Activated T-cell treated with anti-CD3 and anti-CD28 coated beads, Interleukin-2, amount 50 U/mL, for 48 hours (primary cell): ENCODE measurements around the gene BCL2.
"Not testable (repeated sequence)": the region's sequence is repeated elsewhere in the genome, so short reads cannot be mapped to it uniquely, and the experiment has no call there.

Source experiments
- DNase-seq, 2 experiments: peaks; one replicate each; pipeline ENCODE4 v3.0.0-alpha.2; 2020

The BCL2 gene

GRCh38 chr18:63198098-63198760 is 121.3 kb downstream of the BCL2 start:
- DNase-seq = no peak

DNA sequence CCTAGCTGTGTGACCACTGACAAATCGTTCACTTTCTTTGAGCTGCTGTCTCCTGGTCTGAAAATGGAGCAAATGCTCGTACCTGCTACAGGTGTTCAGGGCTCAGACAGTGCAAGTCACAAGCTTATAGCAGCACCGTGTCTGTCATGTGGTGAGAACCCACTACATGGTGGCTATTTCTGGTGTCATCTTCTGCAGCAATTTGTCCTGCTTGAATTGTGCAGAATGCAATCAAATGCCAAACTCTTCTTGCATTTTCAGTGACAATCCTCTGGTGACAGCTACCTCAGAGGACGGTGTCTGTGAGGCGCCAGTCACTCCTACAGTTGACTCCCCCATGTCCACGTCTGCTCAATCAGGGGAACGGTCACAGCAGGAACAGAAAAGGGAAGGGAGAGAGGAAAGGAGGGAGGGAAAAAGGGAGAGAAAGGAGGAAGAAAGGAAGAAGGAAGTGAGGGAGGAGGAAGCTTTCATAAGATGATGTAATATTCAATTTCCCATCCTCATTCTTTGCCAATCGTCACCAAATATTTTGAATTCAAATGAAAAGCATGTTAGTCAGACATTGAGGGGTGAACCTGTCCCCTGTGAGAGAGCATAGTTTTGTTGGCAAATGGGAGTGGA is 122.2 kb downstream of the BCL2 start:
- DNase-seq = no peak

- DNase-seq = no peak
Observed at GRCh38 chr18:63195326-63196159, 124.0 kb downstream of the BCL2 start.

- DNase-seq = no peak
Observed at GRCh38 chr18:63192885-63193349, 126.7 kb downstream of the BCL2 start.

- no peak for DNase-seq
Observed at GRCh38 chr18:63192126-63192884, 127.3 kb downstream of the BCL2 start.

- no peak for DNase-seq
Observed at GRCh38 chr18:63191413-63191812, 128.2 kb downstream of the BCL2 start.

DNA sequence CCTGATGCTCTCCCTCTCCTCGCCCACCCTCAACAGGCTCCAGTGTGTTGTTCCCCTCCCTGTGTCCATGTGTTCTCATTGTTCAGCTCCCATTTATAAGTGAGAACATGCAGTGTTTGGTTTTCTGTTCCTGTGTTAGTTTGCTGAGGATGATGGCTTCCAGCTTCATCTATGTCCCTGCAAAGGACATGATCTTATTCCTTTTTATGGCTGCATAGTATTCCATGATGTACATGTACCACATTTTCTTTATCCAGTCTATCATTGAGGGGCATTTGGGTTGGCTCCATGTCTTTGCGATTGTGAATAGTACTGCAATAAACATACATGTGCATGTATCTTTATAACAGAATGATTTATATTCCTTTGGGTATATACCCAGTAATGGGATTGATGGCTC is 128.7 kb downstream of the BCL2 start:
- DNase-seq = not testable (repeated sequence)

DNA sequence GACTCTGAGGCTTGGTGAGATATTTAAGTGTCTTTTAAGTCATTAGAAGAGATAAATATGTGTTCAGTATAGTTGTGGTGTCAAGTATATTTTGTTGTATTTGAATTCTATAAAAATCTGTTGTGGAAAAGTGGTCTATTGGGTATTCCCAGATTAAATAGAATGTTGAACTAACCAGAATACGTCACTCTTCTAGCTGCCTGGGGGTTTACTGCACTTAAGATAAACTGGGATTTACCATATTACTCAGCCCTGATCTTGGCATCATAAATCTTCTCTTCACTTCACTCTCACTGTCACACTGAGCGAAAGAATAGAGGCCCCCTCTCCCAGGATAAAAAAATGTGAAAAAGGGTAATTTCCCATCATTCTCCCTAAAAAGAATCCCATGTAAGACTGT is 129.8 kb downstream of the BCL2 start:
- DNase-seq = no peak

- no peak for DNase-seq
Observed at GRCh38 chr18:63189041-63189440, 130.5 kb downstream of the BCL2 start.

DNA sequence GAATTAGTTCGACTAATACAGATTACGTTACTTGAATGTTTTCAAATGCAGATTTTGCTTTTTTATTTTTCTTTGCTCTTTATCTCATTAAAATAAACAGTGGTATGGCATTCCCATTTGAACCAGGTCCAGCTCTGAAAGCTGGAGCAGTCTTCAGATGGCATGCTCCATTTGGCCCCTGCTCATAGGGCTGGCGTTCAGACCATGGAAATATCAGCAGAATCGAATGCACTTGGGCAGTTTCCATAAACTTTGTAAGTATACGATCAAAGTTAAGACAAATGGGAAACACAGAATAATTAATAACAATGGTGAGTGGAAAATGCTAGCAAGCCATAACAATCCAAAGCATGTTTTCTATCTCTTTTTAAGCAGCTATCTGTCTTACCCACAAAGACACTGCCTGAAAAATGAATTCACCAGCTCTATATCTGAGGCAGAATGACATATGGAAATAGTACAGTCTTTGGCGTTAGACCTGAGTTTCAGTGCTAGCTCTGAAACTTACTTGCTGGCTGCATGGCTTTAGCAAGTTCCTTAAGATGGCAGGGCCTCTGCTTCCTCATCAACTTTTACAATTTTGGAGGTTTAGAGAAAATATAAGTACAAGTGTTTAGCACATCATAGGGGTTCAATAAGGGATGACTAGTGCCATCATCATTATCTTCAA is 131.6 kb downstream of the BCL2 start:
- DNase-seq = no peak

DNA sequence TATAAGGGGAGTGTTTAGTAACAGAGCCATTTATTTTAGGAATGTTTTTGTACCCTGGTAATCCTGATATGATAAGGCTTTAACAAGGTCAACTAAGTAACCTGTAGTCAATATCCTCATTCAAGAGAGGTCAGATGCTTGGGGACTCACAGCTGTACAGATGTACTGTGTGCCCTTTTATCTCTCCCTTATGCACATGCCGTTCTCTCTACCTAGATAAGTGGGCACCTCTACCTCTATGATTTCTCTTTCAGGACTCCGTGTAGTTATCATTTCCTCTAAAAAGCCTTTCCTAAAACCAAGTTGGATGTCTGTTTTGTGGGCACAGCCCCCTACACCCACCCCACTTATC is 132.4 kb downstream of the BCL2 start:
- DNase-seq = no peak

GRCh38 chr18:63186520-63187222 is 132.9 kb downstream of the BCL2 start:
- no peak for DNase-seq

GRCh38 chr18:63185984-63186383 is 133.6 kb downstream of the BCL2 start:
- no peak for DNase-seq

GRCh38 chr18:63183952-63184770 is 135.4 kb downstream of the BCL2 start:
- no peak for DNase-seq

DNA sequence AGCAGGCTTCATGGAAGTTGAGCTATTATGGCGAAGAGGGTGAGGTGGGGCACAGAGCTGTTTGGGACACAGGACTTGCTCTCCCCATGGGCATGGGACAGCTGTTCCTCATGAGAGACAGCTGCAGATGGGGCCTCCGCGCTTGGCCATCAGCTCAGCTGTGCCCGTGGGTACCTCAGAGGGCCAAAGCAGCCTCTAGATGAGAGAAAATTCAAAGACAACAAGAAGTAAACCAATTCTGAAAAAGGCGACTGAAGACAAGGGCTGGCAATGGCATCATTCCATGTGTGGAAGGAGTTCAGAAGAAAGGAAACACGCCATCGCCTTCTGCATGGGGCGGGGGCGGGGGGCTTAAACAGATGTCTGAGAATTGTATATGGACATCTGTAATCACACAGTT is 136.2 kb downstream of the BCL2 start:
- no peak for DNase-seq

GRCh38 chr18:63182861-63183260 is 136.7 kb downstream of the BCL2 start:
- DNase-seq = no peak

DNA sequence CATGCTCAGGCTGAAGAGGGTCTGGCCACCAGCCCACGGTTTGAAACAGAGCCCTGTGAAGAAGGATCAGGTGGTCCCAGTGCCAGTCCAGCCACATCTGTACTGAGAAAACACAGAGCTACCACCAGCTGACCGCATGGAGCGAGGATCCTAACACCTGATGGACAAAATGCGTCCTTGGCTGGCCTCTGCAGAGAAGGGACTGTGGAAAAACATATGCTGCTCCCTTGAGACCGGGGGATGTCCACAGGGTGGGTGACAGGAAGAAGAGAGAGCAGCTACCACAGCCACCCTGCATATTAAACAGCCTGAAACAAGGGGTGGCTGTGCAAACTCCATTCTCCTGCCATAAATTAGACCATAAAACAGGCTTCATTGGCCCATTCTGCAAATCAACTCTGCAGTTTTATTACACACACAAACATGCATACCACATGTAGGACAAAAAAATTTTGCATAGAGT is 137.2 kb downstream of the BCL2 start:
- no peak for DNase-seq

DNA sequence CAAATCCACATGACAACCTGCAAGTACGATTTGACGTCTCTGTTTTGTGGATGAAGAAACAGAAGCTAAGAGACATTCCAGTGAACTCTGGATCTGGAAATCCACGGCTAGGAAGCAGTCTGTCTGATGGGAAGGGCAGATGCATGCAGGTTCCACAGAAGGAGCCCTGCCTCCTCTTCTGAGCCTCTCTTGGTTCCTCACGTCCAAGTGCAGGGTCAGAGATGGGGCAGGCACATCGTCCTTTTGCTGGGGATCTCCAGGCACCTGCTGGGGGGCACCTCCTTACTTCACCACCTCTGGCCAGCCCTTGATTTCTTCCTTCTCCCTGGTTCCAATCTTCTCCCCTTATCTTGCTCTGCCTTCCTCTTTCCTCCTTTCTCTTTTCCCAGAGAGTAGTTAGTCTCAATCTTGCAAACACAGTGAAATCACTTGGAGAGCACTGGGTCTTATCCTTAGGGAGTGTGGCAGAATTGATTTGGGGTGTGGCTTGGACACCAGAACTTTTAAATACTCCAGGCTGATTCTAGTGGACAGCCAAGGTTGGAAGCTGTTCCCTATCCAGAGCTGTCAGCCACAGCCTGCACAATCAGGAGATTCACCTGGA is 137.8 kb downstream of the BCL2 start:
- DNase-seq = no peak

DNA sequence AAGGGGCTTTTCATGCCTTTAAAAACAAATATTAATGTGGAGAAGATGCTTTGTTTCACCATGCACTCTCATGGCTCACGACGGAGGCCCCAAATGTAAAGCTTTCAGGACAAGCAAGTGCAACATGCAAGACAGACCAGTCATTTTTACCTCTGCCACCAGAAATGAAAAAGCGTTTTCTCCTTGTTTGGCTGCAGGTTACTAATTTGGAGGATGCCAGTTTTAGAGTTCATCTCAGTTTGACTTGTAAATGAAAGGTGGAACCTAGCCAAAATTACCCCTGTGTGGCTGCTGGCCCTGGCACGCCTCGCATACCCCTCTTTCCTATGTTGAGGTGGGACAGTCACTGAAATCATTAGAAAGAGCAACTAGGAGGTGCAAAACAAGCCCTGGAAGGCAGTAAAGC is 138.6 kb downstream of the BCL2 start:
- DNase-seq = peak; percentile 42 to 52

DNA sequence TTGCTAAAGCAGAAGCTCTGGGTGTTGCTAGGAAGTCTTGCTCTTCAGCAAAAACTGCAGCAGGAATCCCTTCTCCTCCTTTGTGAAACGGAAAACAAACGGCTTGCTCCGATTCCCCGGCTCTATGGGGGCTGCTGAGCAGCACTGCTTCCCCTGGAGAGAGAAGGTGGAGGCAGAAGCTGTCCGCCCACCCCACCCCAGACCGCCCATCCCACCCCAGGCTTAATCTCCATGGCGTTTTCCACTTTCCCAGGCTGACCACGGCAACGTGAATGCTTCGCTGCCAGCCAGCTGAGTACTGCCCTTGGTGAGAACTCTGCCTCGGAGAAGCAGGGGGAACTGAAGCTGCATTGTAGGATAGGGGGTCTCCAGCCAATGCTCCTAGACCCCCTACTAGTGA is 139.2 kb downstream of the BCL2 start:
- DNase-seq = no peak

- no peak for DNase-seq
Observed at GRCh38 chr18:63179422-63179821, 140.1 kb downstream of the BCL2 start.
